MCF 10A (cell line): ENCODE data around the gene CSF1. TPM values are rescaled to one million over a fixed set of nuclear protein-coding genes. Genes with fewer than 3 reads are reported as not detected.

Experiments
- BruUV-seq: library from RNA; stranded (reverse); fragments of 400-500 nt; replicated peaks from 2 replicates; lab custom pipeline; 2021; lab: Mats Ljungman, UMichigan
- CTCF ChIA-PET: fragments of 300-600 bp; sonication (Branson Sonifier 250); formaldehyde crosslinking; extraction: SDS; loops from one replicate; lab custom pipeline; 2021; ENCODE audit warnings: antibody characterized with exemption, inconsistent platforms; lab: Yijun Ruan, JAX
- POLR2A ChIA-PET: fragments of 300-600, 350-650 bp; sonication (Branson Sonifier 250); formaldehyde crosslinking; extraction: SDS; loops from one replicate; lab custom pipeline; 2020; ENCODE audit warnings: antibody characterized with exemption, inconsistent platforms; lab: Yijun Ruan, JAX
- DNase-seq: peaks from one replicate; pipeline ENCODE4 v3.0.0-alpha.2; 2018; ENCODE audit not compliant: unreplicated experiment
- H3K27ac Mint-ChIP-seq: one replicate; pipeline ENCODE4 v1.8.0; 2022; ENCODE audit warnings: mild to moderate bottlenecking, low read depth, mixed read lengths; ENCODE audit not compliant: unreplicated experiment
- H3K27me3 Mint-ChIP-seq: one replicate; pipeline ENCODE4 v1.8.0; 2022; ENCODE audit warnings: mixed read lengths; ENCODE audit not compliant: insufficient read depth, unreplicated experiment
- H3K36me3 Mint-ChIP-seq: one replicate; pipeline ENCODE4 v1.8.0; 2022; ENCODE audit warnings: mild to moderate bottlenecking, moderate library complexity, mixed read lengths; ENCODE audit not compliant: insufficient read depth, unreplicated experiment
- H3K4me1 Mint-ChIP-seq: one replicate; pipeline ENCODE4 v1.8.0; 2022; ENCODE audit warnings: mixed read lengths; ENCODE audit not compliant: insufficient read depth, unreplicated experiment
- H3K4me3 Mint-ChIP-seq: one replicate; pipeline ENCODE4 v1.8.0; 2022; ENCODE audit warnings: mild to moderate bottlenecking, moderate library complexity, mixed read lengths; ENCODE audit not compliant: unreplicated experiment
- H3K9me3 Mint-ChIP-seq: one replicate; pipeline ENCODE4 v1.8.0; 2022; ENCODE audit warnings: mixed read lengths; ENCODE audit not compliant: unreplicated experiment
- intact Hi-C: fragments of 100-400 bp; cut with micrococcal nuclease; formaldehyde crosslinking; loops from 2 replicates; pipeline ENCODE4 v1.14.1; 2022
- total RNA-seq: library from RNA; stranded (reverse); gene quantifications from 2 replicates; pipeline ENCODE4 v1.2.3, GENCODE V29; 2022
- TF ChIP-seq, protein P1 (sequence below): fragments of 200-600 bp; IDR thresholded peaks from one replicate; pipeline ENCODE4 v1.8.0; 2022; ENCODE audit warnings: antibody characterized with exemption, mild to moderate bottlenecking; ENCODE audit not compliant: unreplicated experiment

CSF1 gene
- total RNA-seq, 1 experiment from 2014 or later: 6.3 TPM

DNA sequence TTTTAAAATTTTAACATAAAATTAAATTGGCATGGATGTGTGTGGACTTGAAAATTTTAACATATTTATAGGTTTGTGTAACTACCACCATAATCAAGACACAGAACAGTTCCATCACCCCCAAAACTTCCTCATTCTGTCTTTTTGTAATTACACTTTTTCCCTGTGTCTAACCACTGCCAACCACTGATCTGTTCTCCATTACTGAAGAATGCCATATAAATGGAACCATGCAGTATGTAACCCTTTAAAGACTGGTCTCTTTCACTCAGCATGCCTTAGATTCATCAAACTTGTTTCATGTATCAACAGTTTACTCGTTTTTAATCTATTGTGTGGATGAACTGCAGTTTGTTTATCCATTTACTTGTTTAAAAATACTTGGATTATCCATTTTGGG lies 60.9 kb downstream of the CSF1 start:
- intact Hi-C loops: no loop called here
- CTCF ChIA-PET: interaction anchor here (0.6 to 18.3 kb wide), 4 partner anchors 9 to 190 kb away, joined by 3 to 969 read pairs (median 7); no protein-coding TSS in a partner anchor
- Mint-ChIP-seq H3K4me3 (no peak overlapping the region), H3K27ac (no peak overlapping the region), H3K9me3 (no peaks in the 10 kb centered on the region), H3K36me3 (no peaks in the 10 kb centered on the region), H3K27me3 (no peaks in the 10 kb centered on the region), H3K4me1 (peaks cover 28% of the 10 kb centered on the region)
- TF ChIP-seq, protein P1, sequence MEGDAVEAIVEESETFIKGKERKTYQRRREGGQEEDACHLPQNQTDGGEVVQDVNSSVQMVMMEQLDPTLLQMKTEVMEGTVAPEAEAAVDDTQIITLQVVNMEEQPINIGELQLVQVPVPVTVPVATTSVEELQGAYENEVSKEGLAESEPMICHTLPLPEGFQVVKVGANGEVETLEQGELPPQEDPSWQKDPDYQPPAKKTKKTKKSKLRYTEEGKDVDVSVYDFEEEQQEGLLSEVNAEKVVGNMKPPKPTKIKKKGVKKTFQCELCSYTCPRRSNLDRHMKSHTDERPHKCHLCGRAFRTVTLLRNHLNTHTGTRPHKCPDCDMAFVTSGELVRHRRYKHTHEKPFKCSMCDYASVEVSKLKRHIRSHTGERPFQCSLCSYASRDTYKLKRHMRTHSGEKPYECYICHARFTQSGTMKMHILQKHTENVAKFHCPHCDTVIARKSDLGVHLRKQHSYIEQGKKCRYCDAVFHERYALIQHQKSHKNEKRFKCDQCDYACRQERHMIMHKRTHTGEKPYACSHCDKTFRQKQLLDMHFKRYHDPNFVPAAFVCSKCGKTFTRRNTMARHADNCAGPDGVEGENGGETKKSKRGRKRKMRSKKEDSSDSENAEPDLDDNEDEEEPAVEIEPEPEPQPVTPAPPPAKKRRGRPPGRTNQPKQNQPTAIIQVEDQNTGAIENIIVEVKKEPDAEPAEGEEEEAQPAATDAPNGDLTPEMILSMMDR: no peak
- DNase-seq: no peak
- no TSS peak for BruUV-seq
- POLR2A ChIA-PET: interaction anchor here (0.7 kb wide), 1 partner anchor 423 kb away, joined by 3 read pairs; the partner anchor contains the start of gene GNAI3

DNA sequence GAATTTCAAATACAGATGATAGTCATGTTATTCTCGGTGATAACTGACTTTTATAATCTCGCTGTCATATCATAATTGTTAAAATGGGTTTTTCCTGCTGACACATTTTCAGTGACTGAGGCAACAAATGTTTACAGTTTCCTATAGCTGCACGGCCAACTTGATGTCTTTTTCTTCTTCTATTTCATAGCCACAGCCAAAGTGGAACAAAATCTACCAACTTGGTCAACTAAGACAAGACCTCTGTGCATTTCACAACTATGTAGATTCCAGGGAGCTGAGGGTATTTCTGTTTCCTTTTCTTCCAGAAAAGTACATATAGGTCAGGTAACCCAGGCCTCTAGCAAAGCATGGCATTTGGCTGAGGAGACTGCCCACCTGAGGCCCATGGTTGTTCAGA lies 63.5 kb downstream of the CSF1 start:
- TF ChIP-seq, protein P1: no peak
- intact Hi-C loops: no loop called here
- Mint-ChIP-seq H3K4me1 (peaks cover 28% of the 10 kb centered on the region), H3K9me3 (no peaks in the 10 kb centered on the region), H3K36me3 (no peaks in the 10 kb centered on the region), H3K27me3 (no peaks in the 10 kb centered on the region), H3K4me3 (no peak overlapping the region), H3K27ac (no peak overlapping the region)
- CTCF ChIA-PET: interaction anchor here (3.3 to 18.3 kb wide), 2 partner anchors 10 to 193 kb away, joined by 16 to 969 read pairs; partner anchors contain the start of gene AHCYL1
- no peak for DNase-seq
- no TSS peak for BruUV-seq
- POLR2A ChIA-PET: interaction anchor here (1.6 kb wide), 1 partner anchor 11 kb away, joined by 4 read pairs; no protein-coding TSS in a partner anchor

DNA sequence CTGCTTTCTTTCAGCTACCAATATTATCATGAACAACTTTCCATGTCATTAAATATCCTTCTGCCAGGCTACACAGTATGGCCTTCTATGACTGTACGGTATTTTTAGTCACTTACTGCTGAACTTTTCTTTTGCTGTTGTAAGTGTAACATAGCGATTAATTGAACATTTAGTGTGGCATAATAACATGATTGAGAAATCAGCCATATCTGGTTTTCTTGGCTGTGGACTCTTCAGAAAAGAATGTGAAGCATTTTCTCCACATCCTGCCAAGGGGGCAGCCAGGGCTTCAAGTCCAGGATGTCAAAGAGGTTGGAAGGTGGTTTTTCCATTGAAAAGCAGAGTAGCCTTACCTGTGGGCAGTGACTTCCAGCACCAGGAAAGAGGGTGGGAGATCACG lies 65.1 kb downstream of the CSF1 start:
- ChIA-PET CTCF (interaction anchor here (0.7 to 18.3 kb wide), 6 partner anchors 9 to 194 kb away, joined by 3 to 969 read pairs (median 4); partner anchors contain the start of gene AHCYL1), POLR2A (interaction anchor here (1.0 to 1.6 kb wide), 3 partner anchors 10 to 59 kb away, joined by 3 to 4 read pairs (median 3); partner anchors contain the start of gene STRIP1)
- peak; percentile 78 for DNase-seq

DNA sequence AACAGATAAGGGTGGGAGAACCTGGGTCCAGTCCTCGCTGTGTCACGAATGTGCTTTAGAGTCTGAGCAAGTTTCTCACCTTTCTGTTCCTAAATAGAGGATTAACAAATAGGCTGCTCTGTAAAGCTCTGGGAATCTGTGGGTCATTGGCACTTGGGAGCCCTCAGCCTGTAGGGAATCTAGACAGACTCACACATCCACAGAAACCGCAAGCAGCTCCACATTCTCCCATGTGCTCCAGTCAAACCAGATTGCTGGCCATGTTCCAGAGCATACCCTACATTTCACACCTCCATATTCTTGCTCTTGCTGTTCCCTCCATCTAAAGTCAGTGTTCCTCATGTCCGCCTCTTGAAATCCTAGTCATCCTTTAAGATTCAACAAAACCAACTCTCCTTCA lies 66.1 kb downstream of the CSF1 start:
- Mint-ChIP-seq H3K4me1 (peaks cover 35% of the 10 kb centered on the region), H3K9me3 (no peaks in the 10 kb centered on the region), H3K27ac (no peak overlapping the region), H3K36me3 (no peaks in the 10 kb centered on the region), H3K27me3 (no peaks in the 10 kb centered on the region), H3K4me3 (no peak overlapping the region)
- intact Hi-C loops: no loop called here
- CTCF ChIA-PET: interaction anchor here (0.5 to 18.3 kb wide), 6 partner anchors 8 to 483 kb away, joined by 3 to 969 read pairs (median 4); partner anchors contain the start of genes AHCYL1 and CYB561D1
- POLR2A ChIA-PET: interaction anchor here (1.1 kb wide), 1 partner anchor 58 kb away, joined by 3 read pairs; the partner anchor contains the start of gene STRIP1
- BruUV-seq: no TSS peak
- TF ChIP-seq, protein P1: no peak
- no peak for DNase-seq

More for the DNA sequence above, 65.1 kb downstream of the CSF1 start:
- intact Hi-C loops: no loop called here
- Mint-ChIP-seq H3K27me3 (no peaks in the 10 kb centered on the region), H3K9me3 (no peaks in the 10 kb centered on the region), H3K27ac (peak overlapping the region; percentile 24), H3K4me1 (peaks cover 28% of the 10 kb centered on the region), H3K36me3 (no peaks in the 10 kb centered on the region), H3K4me3 (no peak overlapping the region)
- no TSS peak for BruUV-seq
- TF ChIP-seq, protein P1: no peak
